Hematopoietic multipotent progenitor cell treated with erythropoietin and hydrocortisone succinate and interleukin-3 and kit ligand, for 6 days (in vitro differentiated cells): ENCODE measurements around the gene STT3A.

Experiments used
- DNase-seq: peaks from one replicate; pipeline ENCODE4 v3.0.0-alpha.2; 2015

STT3A gene

DNA sequence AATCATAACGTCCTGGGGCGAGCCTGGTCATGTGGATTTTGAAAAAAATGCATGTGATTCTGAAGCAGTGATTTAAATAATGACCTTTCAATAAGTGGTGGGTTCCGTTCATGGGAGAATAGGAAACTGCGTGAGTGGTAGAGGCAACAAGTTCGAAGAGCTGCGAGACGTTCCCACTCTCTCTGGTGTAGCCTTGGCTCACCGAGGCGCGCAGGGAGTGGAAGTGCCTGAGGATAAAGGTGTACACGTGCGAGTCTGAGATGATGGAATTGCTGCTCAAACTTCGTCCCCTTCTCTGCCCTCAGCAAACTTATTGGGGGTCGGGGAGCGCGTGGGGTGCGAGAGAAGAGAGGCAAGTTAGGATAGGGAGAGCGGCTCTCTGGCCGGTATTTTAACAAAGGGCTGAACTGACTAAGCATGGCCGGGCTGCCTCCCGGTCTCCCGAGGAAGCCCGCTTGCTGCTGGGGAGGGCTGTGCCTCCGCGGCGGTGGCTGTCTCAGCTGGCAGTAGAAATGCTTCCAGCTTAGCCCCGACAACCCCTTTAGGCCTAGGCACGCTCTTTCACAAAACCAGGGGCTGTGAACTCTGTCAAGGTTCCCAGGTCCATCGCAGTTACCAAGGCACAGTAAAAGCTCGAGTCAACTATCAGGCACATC is 875 bp upstream of the STT3A start:
- DNase-seq: no peak

DNA sequence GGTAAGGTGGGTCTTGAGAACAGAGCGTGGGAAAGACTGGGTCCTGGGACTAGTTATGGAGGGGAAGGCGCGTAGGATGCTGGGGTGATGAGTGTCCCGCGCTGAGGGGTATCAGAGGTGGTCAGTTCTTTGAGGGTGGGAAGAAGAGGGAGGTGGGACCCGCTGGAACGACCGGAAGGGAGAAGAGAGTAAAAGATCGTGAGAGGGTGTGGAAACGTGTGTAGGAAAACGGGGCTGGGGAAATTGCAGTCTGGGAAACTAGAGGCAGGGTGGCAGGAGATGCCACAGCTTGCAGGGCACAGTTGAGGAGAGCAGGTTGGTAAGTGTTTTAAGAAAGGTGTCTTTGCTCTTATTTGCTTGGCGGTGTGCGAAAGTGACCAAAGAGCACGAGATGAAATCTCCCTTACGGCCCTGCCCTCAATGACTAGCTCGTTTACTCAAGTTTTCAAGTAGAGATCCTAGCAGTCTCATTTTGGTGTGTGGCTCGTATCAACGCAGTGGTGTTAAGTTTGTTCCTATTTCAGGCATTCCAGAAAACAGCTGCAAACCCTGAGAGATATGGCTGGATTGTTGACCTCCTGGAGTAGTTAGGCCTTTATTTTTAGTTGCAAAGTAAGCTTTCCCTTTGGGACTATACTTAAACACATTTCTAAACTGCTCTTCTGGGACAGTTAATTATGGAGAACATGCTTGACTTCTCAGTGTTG is 615 bp downstream of the STT3A start:
- peak; percentile 60 for DNase-seq

DNA sequence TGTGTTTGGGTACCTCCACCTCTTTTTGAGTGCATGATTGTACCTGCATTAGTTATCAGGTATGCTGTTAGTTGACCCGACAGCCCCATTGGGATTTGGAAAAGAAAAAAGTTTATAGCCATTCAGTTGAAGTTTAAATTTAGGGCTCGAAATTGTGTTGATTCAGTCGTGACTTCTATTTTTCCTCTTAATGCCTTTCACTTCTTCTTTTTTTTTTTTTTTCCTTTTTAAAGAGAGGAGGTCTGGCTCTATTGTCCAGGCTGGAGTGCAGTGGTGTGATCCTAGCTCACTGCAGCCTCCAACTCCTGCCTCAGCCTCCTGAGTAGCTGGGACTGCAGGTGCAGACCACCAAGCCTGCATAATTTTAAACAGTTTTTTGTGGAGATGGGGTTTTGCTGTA is 2.3 kb downstream of the STT3A start:
- no peak for DNase-seq

DNA sequence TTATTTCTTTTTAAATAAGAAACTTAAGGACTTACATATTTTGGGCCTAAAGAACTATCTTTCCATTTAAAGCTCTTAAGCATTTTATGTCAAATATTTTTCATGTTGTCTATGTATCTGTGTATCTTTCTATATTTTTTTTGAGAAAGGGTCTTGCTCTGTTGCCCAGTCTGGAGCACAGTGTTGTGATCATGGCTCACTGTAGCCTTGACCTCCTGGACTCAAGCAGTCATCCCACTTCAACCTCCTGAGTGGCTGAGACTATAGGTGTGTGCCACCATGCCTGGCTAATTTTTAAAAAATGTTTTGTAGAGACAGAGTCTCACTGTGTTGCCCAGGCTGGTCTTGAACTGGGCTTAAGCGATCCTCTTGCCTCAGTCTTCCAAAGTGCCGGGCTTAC is 8.0 kb downstream of the STT3A start:
- no peak for DNase-seq

DNA sequence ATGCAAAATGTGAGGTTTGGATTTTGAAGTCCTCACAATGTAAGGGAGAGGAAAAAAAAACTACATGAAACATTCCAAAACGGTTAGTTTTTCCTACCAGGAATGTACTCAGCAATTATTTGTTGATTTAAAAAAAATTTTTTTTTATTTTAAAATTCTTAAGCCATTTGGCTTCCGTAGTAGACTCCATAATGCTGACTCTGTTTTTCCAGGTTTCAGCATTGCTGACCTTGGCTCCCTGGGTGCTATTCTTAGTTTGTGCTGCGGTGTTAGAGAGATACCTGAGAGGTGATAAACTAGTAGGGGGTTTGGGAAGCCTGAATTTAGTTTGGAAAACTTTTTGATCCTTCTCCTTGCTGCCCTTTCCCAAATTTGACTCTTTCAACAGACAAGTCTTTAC is 10.6 kb downstream of the STT3A start:
- no peak for DNase-seq

DNA sequence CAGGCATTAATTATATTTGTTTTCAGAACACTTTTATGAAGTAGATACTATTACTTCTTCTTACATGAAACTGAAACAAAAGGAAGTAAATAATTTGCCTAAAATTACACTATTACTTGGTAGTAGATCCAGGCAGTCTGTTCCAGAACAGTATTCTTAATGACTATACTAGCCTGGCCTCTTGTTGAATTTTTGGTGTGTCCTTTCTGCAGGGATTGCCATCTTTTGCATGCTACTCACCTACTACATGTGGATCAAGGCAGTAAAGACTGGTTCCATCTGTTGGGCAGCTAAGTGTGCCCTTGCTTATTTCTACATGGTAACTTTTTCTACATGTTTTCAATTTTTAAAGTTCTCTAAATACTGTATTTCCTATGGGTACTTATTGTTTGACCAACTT is 12.8 kb downstream of the STT3A start:
- DNase-seq: no peak

DNA sequence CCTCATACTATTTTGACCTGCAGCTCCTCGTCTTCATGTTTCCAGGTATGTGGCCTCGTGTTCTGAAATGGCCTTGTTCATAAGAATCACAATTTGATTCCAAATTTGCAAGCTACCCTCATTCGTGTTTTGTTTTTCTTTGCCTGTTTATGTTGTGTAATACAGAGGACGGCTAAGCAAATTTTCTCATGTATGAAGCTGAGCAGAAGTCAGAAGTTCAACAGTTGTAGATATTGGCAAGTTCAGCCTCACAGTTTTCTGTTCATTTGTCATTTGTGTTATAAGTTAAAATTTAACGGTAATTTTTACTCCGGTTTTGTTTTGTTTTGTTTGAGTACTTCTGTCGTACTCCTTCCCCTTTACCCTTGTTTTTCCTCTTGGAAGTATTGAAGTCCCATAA is 16.9 kb downstream of the STT3A start:
- no peak for DNase-seq

DNA sequence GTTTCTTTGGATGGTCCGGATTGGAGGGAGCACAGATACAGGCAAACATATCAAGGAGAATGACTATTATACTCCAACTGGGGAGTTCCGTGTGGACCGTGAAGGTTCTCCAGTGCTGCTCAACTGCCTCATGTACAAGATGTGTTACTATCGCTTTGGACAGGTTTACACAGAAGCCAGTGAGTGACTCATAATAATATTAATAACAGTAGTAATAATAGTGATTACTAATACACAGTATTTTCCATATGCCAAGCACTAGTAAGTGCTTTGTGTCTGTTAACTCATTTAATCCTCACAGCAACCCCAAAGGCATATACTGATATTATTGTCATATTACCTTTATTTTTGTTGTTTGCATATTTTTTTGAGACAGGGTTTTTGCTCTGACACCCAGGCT is 25.7 kb downstream of the STT3A start:
- DNase-seq: no peak

DNA sequence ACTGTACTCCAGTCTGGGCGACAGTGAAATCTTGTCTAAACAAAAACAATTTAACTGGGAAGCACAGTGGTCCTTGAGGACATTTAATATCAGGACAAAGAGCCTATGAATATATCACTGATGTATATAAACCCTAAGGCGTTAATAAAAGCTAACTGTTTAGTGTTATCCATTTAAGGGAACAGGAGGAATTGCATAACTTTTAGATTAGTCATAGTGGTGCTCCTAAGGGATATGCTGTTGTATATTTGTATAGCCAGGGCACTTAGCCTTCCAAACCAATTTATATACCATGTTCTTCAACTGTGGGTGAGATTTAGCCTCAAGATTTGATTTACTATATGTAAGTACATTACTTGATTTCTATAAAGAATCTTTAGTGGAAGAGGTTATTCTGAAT is 29.3 kb downstream of the STT3A start:
- no peak for DNase-seq

DNA sequence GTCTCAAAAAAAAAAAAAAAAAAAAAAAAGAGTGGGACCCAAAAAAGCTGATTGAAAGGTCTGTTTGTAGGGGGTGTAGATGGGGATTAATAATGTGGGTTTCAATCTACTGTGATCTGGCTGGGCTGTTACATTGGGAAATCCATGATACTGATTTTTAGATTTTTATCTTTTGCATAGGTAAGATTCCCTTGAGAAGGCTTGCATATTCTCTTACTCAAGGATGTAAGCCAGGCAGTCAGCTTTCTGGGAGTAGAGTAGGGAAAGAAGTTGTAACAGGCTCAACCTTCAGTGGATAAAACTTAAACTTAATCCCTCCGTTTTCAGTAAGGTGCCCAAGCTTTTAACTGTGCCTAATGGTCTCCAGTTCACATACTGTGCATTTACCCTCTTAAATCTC is 30.4 kb downstream of the STT3A start:
- no peak for DNase-seq

DNA sequence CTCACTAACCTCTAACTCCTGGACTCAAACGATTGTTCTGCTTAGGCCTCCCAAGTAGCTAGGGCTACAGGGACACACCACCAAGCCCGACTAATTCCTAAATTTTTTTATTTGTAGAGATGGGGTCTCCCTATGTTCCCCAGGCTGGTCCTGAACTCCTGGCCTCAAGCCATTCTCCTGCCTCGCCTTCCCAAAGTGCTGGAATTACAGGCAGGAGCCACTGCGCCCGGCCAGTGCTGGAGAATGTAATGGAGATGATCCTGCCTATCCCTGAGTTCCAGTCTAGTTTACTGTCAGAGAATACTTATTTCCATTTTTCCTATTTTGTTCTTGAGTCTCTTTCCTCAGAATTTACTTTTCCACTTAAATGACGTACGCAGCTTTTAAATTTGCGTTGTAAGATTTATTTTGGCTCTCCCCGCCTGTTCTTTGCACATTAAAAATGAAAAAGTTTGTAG is 32.1 kb downstream of the STT3A start, which contains the start of gene CHEK1:
CHEK1 (plus strand) TSS at position 408 of the 458 bp plus-strand sequence. CDS start 1,606 bp downstream, outside the sequence.
- DNase-seq: peak; percentile 2

DNA sequence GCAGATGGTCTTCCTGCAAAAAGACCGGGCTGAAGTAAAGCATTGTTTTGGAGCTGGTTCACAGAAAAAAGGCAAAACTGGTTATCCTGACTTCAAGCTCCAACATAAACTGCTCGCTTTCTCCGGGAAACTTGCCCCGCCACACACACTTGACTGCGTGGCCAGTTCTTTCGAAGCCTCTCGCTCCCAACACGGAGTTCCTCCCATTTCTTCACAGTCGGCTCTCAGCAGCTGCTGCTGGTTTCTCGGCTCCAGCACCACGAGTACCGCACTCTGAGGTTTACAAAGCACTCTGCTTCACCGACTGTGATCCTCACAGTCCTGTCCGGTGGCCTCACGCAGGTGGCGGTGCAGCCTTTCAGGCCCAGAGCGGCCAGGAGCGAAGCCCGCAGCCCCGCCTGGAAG is 32.6 kb downstream of the STT3A start:
- DNase-seq: no peak

DNA sequence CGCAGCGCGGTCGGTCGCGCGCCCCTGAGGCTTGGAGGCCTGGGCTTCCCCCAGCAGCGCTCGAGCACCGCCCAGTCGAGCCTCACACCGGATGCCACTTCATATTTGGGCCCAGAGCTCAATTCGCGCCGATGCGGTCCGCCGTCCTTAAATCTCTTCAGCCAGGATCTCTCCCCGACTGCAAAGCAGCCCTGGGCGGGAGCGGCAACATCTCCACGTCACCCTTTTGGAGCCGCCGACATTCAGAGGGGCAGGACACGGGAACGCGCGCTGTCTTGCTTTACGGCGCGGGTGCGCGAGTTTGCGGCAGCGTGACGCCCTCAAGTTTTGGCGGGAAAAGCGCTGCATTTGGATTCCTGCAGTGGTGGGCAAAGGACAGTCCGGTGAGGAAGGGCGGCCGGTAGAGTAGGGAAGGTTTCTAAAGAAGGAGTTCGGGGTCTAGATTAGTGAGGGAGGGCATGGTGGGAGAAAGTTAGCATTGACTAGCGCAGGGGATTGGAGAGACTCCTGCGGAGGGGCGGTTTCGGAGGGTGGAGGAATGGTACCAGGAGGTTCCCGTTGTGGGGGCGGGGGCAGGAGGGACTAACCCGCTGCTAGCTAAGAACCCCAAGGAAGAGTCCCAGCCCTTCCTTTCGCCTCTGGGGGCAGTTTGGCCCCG is 33.1 kb downstream of the STT3A start:
- peak; percentile 95 for DNase-seq

DNA sequence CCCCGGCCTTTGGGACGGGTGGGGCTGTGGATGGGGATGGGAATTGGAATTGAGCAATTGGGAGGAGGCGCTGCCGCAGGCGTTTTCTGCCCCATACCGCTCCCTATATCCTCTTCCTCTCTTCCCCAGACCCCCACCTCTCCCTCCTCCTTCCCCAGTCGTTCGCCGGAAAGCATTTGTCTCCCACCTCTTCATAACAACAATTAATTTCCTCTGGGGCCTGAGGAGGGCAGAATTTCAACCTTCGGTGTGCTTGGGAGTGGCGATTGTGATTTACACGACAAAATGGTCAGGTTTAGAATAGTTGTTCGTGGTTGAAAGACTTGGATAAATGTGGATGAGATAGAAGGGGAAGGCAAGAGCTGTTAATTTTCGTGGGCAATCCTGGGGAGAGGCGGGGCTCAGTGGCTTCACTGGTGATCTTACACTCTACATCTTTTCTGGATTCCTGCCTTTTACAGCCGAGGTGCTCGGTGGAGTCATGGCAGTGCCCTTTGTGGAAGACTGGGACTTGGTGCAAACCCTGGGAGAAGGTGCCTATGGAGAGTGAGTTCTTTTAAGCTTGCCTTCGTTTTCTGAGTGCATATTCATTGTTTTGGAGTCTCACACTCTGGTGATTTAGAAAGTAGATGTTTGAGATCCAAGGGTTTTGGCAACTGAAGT is 33.8 kb downstream of the STT3A start:
- DNase-seq: peak; percentile 80

DNA sequence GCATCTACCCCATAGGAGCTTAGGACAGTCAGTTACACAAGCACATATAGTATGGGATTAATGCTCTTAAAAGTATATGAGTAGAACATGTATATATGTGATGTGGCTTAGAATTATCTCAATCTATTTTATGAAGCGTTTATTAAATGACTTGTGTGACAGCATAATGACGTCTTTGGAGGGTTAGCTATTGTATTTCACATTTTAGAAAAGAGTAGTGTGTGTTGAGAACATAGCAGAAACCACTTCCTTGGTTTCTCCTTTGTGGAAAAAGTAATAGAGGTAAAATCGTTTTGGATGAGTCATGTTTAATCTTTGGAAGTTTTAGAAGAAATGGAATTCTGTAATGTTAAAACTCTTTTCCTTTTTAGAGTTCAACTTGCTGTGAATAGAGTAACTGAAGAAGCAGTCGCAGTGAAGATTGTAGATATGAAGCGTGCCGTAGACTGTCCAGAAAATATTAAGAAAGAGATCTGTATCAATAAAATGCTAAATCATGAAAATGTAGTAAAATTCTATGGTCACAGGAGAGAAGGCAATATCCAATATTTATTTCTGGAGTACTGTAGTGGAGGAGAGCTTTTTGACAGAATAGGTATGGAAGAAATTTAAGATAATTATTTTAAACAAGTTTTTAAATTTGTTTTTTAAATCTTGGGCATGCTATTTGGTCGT is 34.7 kb downstream of the STT3A start:
- peak; percentile 12 for DNase-seq

DNA sequence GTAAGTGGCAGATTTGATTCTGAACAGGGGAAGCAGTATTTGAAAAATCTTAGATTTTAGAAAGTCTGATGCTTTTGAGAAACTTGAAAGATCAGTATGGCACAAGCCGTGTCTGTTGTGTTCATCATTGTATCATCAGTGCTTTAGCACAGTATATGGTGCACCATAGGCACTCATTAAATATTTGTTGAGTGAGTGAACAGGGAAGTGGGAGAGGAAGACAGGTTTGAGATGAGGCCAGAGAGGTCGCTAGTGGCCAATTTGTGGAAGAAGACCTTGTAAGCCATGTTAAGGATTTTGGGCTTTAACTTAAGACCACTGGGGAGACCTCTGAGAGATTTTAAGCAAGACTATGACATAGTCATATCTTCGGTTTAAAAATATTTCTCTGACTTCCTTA is 45.2 kb downstream of the STT3A start:
- no peak for DNase-seq

DNA sequence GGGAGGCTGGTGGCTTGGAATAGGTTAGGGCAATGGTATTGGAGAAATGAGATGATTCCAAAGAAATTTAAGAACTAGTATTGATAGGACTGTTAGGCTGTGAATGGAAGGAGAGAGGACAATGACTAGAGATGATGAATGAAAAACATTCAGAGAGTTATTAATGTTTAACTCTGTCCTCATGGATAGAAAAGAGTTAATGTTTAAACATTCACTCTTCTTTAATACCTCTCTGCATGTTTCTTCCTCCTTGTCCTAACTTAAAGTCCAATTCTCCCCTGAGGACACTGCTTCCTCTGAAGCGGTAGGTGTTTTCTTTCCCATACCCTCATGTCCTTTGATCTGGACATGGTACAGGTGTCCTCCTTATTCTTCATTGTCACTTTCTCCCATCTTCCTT is 45.7 kb downstream of the STT3A start:
- no peak for DNase-seq

DNA sequence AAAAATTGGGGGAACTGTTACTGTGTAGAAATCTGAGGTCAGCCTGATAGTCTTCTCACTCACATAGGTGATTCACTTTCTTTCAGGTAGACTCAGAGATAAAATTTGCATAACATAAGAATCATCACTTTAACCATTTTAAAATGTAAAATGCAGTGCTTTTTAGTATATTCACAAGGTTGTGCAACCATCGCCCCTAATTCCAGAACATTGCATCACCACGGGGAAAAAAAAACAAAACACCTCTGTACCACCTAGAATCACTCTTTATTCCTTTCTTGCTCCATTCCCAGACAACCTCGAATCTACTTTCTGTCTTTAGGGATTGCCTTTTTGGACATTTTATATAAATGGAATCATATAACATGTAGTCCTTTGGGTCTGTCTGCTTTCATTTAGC is 53.2 kb downstream of the STT3A start:
- DNase-seq: no peak

DNA sequence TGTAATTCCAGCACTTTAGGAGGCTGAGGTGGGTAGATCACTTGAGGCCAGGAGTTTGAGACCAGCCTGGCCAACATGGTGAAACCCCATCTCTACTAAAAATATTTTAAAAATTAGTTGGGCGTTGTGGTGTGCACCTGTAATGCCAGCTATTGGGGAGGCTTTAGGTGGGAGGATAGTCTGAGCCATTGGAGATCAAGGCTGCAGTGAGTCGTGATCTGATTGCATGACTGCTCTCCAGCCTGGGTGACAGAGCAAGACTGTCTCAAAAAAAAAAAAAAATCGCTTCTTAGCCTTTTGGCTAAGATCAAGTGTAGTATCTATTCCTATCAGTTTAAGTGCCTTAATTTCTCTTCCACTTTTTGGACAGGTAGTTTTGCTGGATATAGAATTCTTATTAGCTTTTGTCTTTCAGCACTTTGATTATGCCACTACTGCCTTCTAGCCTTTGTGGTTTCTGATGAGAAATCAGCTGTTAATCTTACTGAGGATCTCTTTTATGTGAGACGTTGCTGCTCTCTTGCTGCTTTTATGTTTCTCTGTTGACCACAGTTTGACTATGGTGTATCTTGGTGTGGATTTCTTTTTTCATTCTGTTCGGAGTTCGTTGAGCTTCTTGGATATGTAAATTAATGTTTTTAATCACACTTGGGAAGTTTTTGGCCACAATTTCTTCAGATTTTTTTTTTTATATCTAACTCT is 57.0 kb downstream of the STT3A start:
- peak; percentile 29 for DNase-seq

DNA sequence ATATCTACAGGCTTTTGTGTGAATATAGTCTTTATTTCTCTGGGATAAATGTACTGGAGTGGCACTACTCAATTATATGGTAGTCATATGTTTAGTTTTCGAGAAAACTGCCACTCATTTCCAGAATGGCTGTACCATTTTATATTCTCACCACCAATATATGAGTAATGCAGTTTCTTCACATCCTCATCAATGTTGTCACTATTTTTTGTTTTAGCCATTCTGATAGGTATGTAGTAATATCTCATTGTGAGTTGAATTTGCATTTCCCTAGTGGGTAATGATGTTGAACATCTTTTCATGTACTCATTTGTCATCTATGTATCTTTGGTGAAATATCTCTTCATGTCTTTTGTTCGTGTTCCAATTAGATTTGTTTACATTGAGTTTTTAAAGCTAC is 70.0 kb downstream of the STT3A start:
- no peak for DNase-seq

DNA sequence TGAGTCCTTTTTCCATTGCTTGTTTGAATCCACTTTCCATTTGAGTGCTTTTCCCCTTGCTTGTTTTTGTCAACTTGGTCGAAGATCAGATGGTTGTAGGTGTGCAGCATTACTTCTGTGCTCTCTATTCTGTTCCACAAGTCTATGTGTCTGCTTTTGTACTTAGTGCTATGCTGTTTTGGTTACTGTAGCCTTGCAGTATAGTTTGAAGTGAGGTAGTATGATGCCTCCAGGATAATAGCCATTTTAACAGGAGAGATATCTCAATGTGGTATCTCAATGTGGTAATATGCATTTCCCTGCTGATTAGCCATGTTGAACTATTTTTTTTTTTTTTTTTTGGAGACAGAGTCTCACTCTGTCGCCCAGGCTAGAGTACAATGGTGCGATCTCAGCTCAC is 71.3 kb downstream of the STT3A start:
- peak; percentile 26 for DNase-seq

DNA sequence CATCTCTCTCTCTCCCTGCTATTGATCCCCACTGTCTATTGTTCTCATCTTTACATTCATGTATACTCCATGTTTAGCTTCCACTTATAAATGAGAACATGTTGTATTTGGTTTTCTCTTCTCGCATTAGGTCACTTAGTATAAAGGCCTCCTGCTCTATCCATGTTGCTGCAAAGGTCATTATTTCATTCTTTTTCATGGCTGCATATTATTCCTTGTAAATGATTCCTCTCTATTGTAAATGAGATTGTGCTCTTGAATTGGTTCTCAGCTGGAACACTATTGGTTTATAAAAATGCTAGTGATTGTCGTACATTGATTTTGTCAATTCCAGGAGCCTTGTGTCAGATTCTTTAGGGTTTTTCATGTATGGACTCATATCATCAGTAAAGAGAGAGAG is 74.5 kb downstream of the STT3A start:
- DNase-seq: no peak
